ENCODE measurements around the gene ARHGEF7. TPM values are rescaled to one million over a fixed set of nuclear protein-coding genes. Genes with fewer than 3 reads are reported as not detected.

ARHGEF7 gene
- total RNA-seq, 1 donor from 2014 or later = 86.5 TPM

GRCh38 chr13:111202156-111202621, 87.1 kb downstream of the ARHGEF7 start:
- no peak for DNase-seq (ENCODE audit: low spot score, unreplicated experiment)
- Mint-ChIP-seq H3K9me3 (ENCODE audit: low read depth) (peaks cover 3% of the 10 kb centered on the region), H3K4me3 (ENCODE audit: low read depth) (no peak overlapping the region), H3K27me3 (no peaks in the 10 kb centered on the region), H3K4me1 (ENCODE audit: low read depth) (peaks cover 12% of the 10 kb centered on the region), H3K27ac (peak overlapping the region; percentile 14), H3K36me3 (ENCODE audit: insufficient read depth) (peaks cover 28% of the 10 kb centered on the region)
- TF ChIP-seq CTCF (IDR thresholded peaks at IDR 0.05; ENCODE audit: unreplicated experiment) = no peak

GRCh38 chr13:111202745-111203144, 87.6 kb downstream of the ARHGEF7 start:
- Mint-ChIP-seq H3K4me3 (ENCODE audit: low read depth) (no peak overlapping the region), H3K9me3 (ENCODE audit: low read depth) (peaks cover 2% of the 10 kb centered on the region), H3K27me3 (no peaks in the 10 kb centered on the region), H3K36me3 (ENCODE audit: insufficient read depth) (peaks cover 22% of the 10 kb centered on the region), H3K4me1 (ENCODE audit: low read depth) (peaks cover 12% of the 10 kb centered on the region), H3K27ac (no peak overlapping the region)
- no peak for DNase-seq (ENCODE audit: low spot score, unreplicated experiment)
- TF ChIP-seq CTCF (IDR thresholded peaks at IDR 0.05; ENCODE audit: unreplicated experiment) = no peak

- Mint-ChIP-seq H3K27me3 (no peaks in the 10 kb centered on the region), H3K4me3 (ENCODE audit: low read depth) (no peak overlapping the region), H3K4me1 (ENCODE audit: low read depth) (peaks cover 12% of the 10 kb centered on the region), H3K36me3 (ENCODE audit: insufficient read depth) (peaks cover 12% of the 10 kb centered on the region), H3K27ac (peak overlapping the region; percentile 58), H3K9me3 (ENCODE audit: low read depth) (no peaks in the 10 kb centered on the region)
- TF ChIP-seq CTCF (IDR thresholded peaks at IDR 0.05; ENCODE audit: unreplicated experiment) = no peak
- DNase-seq (ENCODE audit: low spot score, unreplicated experiment) = no peak
Observed at GRCh38 chr13:111203736-111204389, 88.8 kb downstream of the ARHGEF7 start.

- Mint-ChIP-seq H3K9me3 (ENCODE audit: low read depth) (no peaks in the 10 kb centered on the region), H3K4me1 (ENCODE audit: low read depth) (peaks cover 12% of the 10 kb centered on the region), H3K36me3 (ENCODE audit: insufficient read depth) (peaks cover 10% of the 10 kb centered on the region), H3K27ac (no peak overlapping the region), H3K27me3 (no peaks in the 10 kb centered on the region), H3K4me3 (ENCODE audit: low read depth) (no peak overlapping the region)
- no peak for TF ChIP-seq CTCF (IDR thresholded peaks at IDR 0.05; ENCODE audit: unreplicated experiment)
- no peak for DNase-seq (ENCODE audit: low spot score, unreplicated experiment)
Observed at GRCh38 chr13:111204438-111205177, 89.5 kb downstream of the ARHGEF7 start.

- DNase-seq (ENCODE audit: low spot score, unreplicated experiment) = no peak
- no peak for TF ChIP-seq CTCF (IDR thresholded peaks at IDR 0.05; ENCODE audit: unreplicated experiment)
Observed at GRCh38 chr13:111206148-111206547, 91.0 kb downstream of the ARHGEF7 start.

More at GRCh38 chr13:111206148-111206547, 91.0 kb downstream of the ARHGEF7 start:
- Mint-ChIP-seq H3K9me3 (ENCODE audit: low read depth) (no peaks in the 10 kb centered on the region), H3K27me3 (no peaks in the 10 kb centered on the region), H3K4me1 (ENCODE audit: low read depth) (peaks cover 17% of the 10 kb centered on the region), H3K27ac (no peak overlapping the region), H3K36me3 (ENCODE audit: insufficient read depth) (peaks cover 4% of the 10 kb centered on the region), H3K4me3 (ENCODE audit: low read depth) (no peak overlapping the region)

Data from progenitor cell of endocrine pancreas (in vitro differentiated cells).